ENCODE measurements around the gene UMPS. TPM values are rescaled to one million over a fixed set of nuclear protein-coding genes. Genes with fewer than 3 reads are reported as not detected.
"Not testable (repeated sequence)": the region's sequence is repeated elsewhere in the genome, so short reads cannot be mapped to it uniquely, and the experiment has no call there.

Gene UMPS
- total RNA-seq, 4 donors from 2014 or later, result 11.6 to 33.5 (median 29.2) TPM

GRCh38 chr3:124731760-124732159 lies 1.5 kb downstream of the UMPS start:
- DNase-seq, result no peak
- Histone ChIP-seq H3K36me3 (peaks cover 0 to 22% (median 0%) of the 10 kb centered on the region in 3 donors), H3K27ac (no peak overlapping the region), H3K4me3 (peak overlapping the region in 3 of 4 donors; percentile 65 to 83 (median 80)), H3K9me3 (no peaks in the 10 kb centered on the region), H3K4me1 (peaks cover 10 to 37% (median 20%) of the 10 kb centered on the region in 3 donors), H3K27me3 (peaks cover 0 to 27% (median 0%) of the 10 kb centered on the region in 4 donors)
- 56 to 58% methylated on average over 3 to 4 of the region's 4 CpGs for WGBS, 2 donors
- TF ChIP-seq CTCF (IDR thresholded peaks at IDR 0.05), result no peak
- no peak for TF ChIP-seq POLR2A (IDR thresholded peaks at IDR 0.05)
- intact Hi-C loops (cut with DNase I), result no loop called here

GRCh38 chr3:124741027-124741426 lies 10.8 kb downstream of the UMPS start:
- TF ChIP-seq CTCF (IDR thresholded peaks at IDR 0.05) (no peak), POLR2A (IDR thresholded peaks at IDR 0.05) (no peak)
- no peaks in the 10 kb centered on the region for H3K27me3 ChIP-seq
- 56 to 73% methylated on average over 6 of the region's 6 CpGs for WGBS, 2 donors
- H3K36me3 ChIP-seq, result peaks cover 13 to 100% (median 27%) of the 10 kb centered on the region in 3 donors
- no peak for DNase-seq
- H3K9me3 ChIP-seq, result no peaks in the 10 kb centered on the region
- no peak overlapping the region for H3K27ac ChIP-seq
- H3K4me3 ChIP-seq, result no peak overlapping the region
- intact Hi-C loops (cut with DNase I), result no loop called here
- peaks cover 4 to 39% (median 9%) of the 10 kb centered on the region in 3 donors for H3K4me1 ChIP-seq

GRCh38 chr3:124745756-124746155 lies 15.5 kb downstream of the UMPS start:
- 74 to 91% methylated on average over 2 to 4 of the region's 6 CpGs for WGBS, 2 donors
- no peak overlapping the region for H3K4me3 ChIP-seq
- peaks cover 7 to 68% (median 16%) of the 10 kb centered on the region in 3 donors for H3K36me3 ChIP-seq
- H3K9me3 ChIP-seq, result no peaks in the 10 kb centered on the region
- intact Hi-C loops (cut with DNase I), result no loop called here
- TF ChIP-seq POLR2A (IDR thresholded peaks at IDR 0.05) (no peak), CTCF (IDR thresholded peaks at IDR 0.05) (no peak)
- H3K27ac ChIP-seq, result peak overlapping the region; percentile 21 to 70 (median 38)
- peaks cover 4 to 35% (median 10%) of the 10 kb centered on the region in 3 donors for H3K4me1 ChIP-seq
- no peak for DNase-seq
- H3K27me3 ChIP-seq, result no peaks in the 10 kb centered on the region

- 74 to 94% methylated on average over 11 of the region's 14 CpGs for WGBS, 2 donors
- no peak for DNase-seq
- peaks cover 0 to 53% (median 12%) of the 10 kb centered on the region in 3 donors for H3K36me3 ChIP-seq
- H3K9me3 ChIP-seq, result no peaks in the 10 kb centered on the region
- no peaks in the 10 kb centered on the region for H3K27me3 ChIP-seq
- intact Hi-C loops (cut with DNase I), result no loop called here
- no peak overlapping the region for H3K4me3 ChIP-seq
- no peak for TF ChIP-seq POLR2A (IDR thresholded peaks at IDR 0.05)
- TF ChIP-seq CTCF (IDR thresholded peaks at IDR 0.05), result no peak
- peak overlapping the region in 2 of 4 donors; percentile 49 to 70 for H3K27ac ChIP-seq
- H3K4me1 ChIP-seq, result peaks cover 4 to 41% (median 7%) of the 10 kb centered on the region in 3 donors
Observed at GRCh38 chr3:124747111-124747981, 17.1 kb downstream of the UMPS start.

GRCh38 chr3:124748560-124749198 lies 18.4 kb downstream of the UMPS start:
- WGBS, 2 donors, result 74 to 80% methylated on average over 6 to 8 of the region's 8 CpGs
- no peaks in the 10 kb centered on the region for H3K27me3 ChIP-seq
- H3K36me3 ChIP-seq, result peaks cover 0 to 39% (median 12%) of the 10 kb centered on the region in 3 donors
- DNase-seq, result no peak
- TF ChIP-seq POLR2A (IDR thresholded peaks at IDR 0.05) (no peak), CTCF (IDR thresholded peaks at IDR 0.05) (no peak)
- H3K4me1 ChIP-seq, result peaks cover 4 to 44% (median 7%) of the 10 kb centered on the region in 3 donors
- intact Hi-C loops (cut with DNase I), result no loop called here
- peak overlapping the region in 3 of 4 donors; percentile 27 to 57 (median 27) for H3K27ac ChIP-seq
- no peaks in the 10 kb centered on the region for H3K9me3 ChIP-seq
- no peak overlapping the region for H3K4me3 ChIP-seq

GRCh38 chr3:124749877-124750276 lies 19.6 kb downstream of the UMPS start:
- WGBS, 2 donors, result 60% methylated on average over 2 of the region's 27 CpGs; no CpG with 5 or more reads in 1 of the 2 donors
- Histone ChIP-seq H3K4me1 (peaks cover 4 to 42% (median 7%) of the 10 kb centered on the region in 3 donors), H3K4me3 (peak overlapping the region; percentile 15 to 47 (median 36)), H3K36me3 (peaks cover 0 to 27% (median 7%) of the 10 kb centered on the region in 3 donors), H3K27ac (peak overlapping the region; percentile 48 to 89 (median 62))
- DNase-seq; intact Hi-C loops (cut with DNase I); H3K9me3 ChIP-seq; H3K27me3 ChIP-seq: not testable (repeated sequence)

All from esophagus squamous epithelium (tissue), 5 donors.